GM18909 (cell line): Measurements from ENCODE around the gene SPEM1.

Experiments used
- ATAC-seq: cut with Tn5 transposase; IDR thresholded peaks from one replicate; pipeline ENCODE4 v1.9.1; 2021; ENCODE audit warnings: mild to moderate bottlenecking; ENCODE audit not compliant: unreplicated experiment, poor library complexity

The SPEM1 gene

GRCh38 chr17:7417056-7417655, 3.0 kb upstream of the SPEM1 start:
- no peak for ATAC-seq

- no peak for ATAC-seq
These were observed 1.5 kb upstream of the SPEM1 start for GRCh38 chr17:7418472-7419152.

GRCh38 chr17:7421186-7421585, 1.1 kb downstream of the SPEM1 start:
- ATAC-seq, result no peak

- ATAC-seq, result no peak
These were observed 3.6 kb downstream of the SPEM1 start for GRCh38 chr17:7423679-7424078.

GRCh38 chr17:7425316-7425715, 5.2 kb downstream of the SPEM1 start, which contains the start of gene SPEM2:
Gene SPEM2, plus strand, starts transcription at chr17:7425616. Its CDS starts 73 bp downstream, at chr17:7425689.
- no peak for ATAC-seq

GRCh38 chr17:7425756-7426155, 5.6 kb downstream of the SPEM1 start:
- ATAC-seq, result no peak

- no peak for ATAC-seq
These were observed 6.2 kb downstream of the SPEM1 start for GRCh38 chr17:7426203-7426863.

- no peak for ATAC-seq
These were observed 6.9 kb downstream of the SPEM1 start for GRCh38 chr17:7426896-7427489.

GRCh38 chr17:7427549-7427948, 7.4 kb downstream of the SPEM1 start:
- ATAC-seq, result no peak

- ATAC-seq, result no peak
These were observed 8.4 kb downstream of the SPEM1 start, which contains the start of gene SPEM3 for GRCh38 chr17:7428557-7428956. Gene SPEM3, plus strand, starts transcription at chr17:7428857. Its CDS starts 46 bp downstream, at chr17:7428903.

- no peak for ATAC-seq
These were observed 9.6 kb downstream of the SPEM1 start for GRCh38 chr17:7429722-7430121.

GRCh38 chr17:7431231-7431630, 11.1 kb downstream of the SPEM1 start:
- no peak for ATAC-seq

- ATAC-seq, result no peak
These were observed 12.2 kb downstream of the SPEM1 start for GRCh38 chr17:7432296-7432695.

GRCh38 chr17:7435676-7436555, 15.8 kb downstream of the SPEM1 start:
- ATAC-seq, result peak; percentile 28

- ATAC-seq, result peak; percentile 30
These were observed 16.6 kb downstream of the SPEM1 start for GRCh38 chr17:7436556-7437368.

GRCh38 chr17:7437369-7437863, 17.3 kb downstream of the SPEM1 start:
- no peak for ATAC-seq

GRCh38 chr17:7437950-7438614, 18.0 kb downstream of the SPEM1 start:
- no peak for ATAC-seq

- no peak for ATAC-seq
These were observed 18.7 kb downstream of the SPEM1 start for GRCh38 chr17:7438656-7439460.
